Transverse colon (tissue), 4 donors: ENCODE measurements around the gene RND3. TPM values are rescaled to one million over a fixed set of nuclear protein-coding genes. Genes with fewer than 3 reads are reported as not detected.

Experiments
- DNase-seq: peaks from one replicate; pipeline ENCODE4 v3.0.0-alpha.2; 2019
- H3K27ac ChIP-seq, 4 donors: fragments of 200-600 bp; sonication (generic); 2 replicates each; pipeline ENCODE4 v1.5.1; 2016 to 2018; ENCODE audit warnings: inconsistent platforms in 4 of 4
- H3K27me3 ChIP-seq: fragments of 200-600 bp; sonication (generic); 2 replicates; pipeline ENCODE4 v1.5.1; 2017; ENCODE audit warnings: inconsistent platforms
- H3K36me3 ChIP-seq, 4 donors: fragments of 200-600 bp; sonication (generic); 2 replicates each; pipeline ENCODE4 v1.5.1; 2017 to 2019; ENCODE audit warnings: inconsistent platforms in 4 of 4
- H3K4me1 ChIP-seq, 4 donors: fragments of 200-600 bp; sonication (generic); 2 replicates each; pipeline ENCODE4 v1.5.1; 2017 to 2020; ENCODE audit warnings: inconsistent platforms in 4 of 4
- H3K4me3 ChIP-seq, 4 donors: fragments of 200-600 bp; sonication (generic); 1 replicate in 1 of 4; 2 replicates in 3 of 4; pipeline versions ENCODE4 v1.5.1 to v1.6.1; 2017 to 2019; ENCODE audit warnings: inconsistent platforms in 4 of 4
- H3K9me3 ChIP-seq, 2 donors: fragments of 200-600 bp; sonication (generic); 2 replicates each; pipeline ENCODE4 v1.5.1; 2017 to 2019; ENCODE audit warnings: inconsistent platforms in 2 of 2
- CTCF ChIP-seq, 5 experiments: fragments of 200-600 bp in 3 of 5; fragments of 450-650 bp in 2 of 5; sonication (generic) in 3 of 5; IDR thresholded peaks; 1 replicate in 2 of 5; 2 replicates in 3 of 5; pipeline ENCODE4 v1.5.1; 2016 to 2017; ENCODE audit warnings: antibody characterized with exemption in 5 of 5, inconsistent platforms in 3 of 5, mild to moderate bottlenecking in 2 of 5, moderate library complexity in 1 of 5
- EP300 ChIP-seq: sonication (generic); formaldehyde crosslinking; IDR thresholded peaks from one replicate; pipeline ENCODE4 v1.6.1; 2017; ENCODE audit warnings: antibody characterized with exemption, low read depth
- POLR2A ChIP-seq: fragments of 450-650 bp; IDR thresholded peaks from one replicate; pipeline ENCODE4 v1.6.1; 2016; ENCODE audit warnings: antibody characterized with exemption, mild to moderate bottlenecking, moderate library complexity
- POLR2AphosphoS5 ChIP-seq, 3 donors: sonication (generic); formaldehyde crosslinking; IDR thresholded peaks; one replicate each; pipeline ENCODE4 v1.6.1; 2016; ENCODE audit warnings: antibody characterized with exemption in 3 of 3
- WGBS, 2 donors: methylation state at CpG; one replicate each; pipeline ENCODE4 v1.1.5; 2018; ENCODE audit warnings: low coverage in 1 of 2; 5-methylcytosine and 5-hydroxymethylcytosine counted together
- in situ Hi-C, 4 donors: fragments of 200-750 bp; cut with MboI; loops; one replicate each; pipeline versions ENCODE4 v1.15.0 to v1.15.1; 2017; ENCODE audit warnings: low sequenced_read_pairs in 3 of 4, low pct_ligation_motif_present in 1 of 4, low pct_unique_long_range_greater_than_20kb in 1 of 4
- intact Hi-C: fragments of 100-400 bp; cut with DNase I; formaldehyde crosslinking; loops from one replicate; pipeline ENCODE4 v1.15.1; 2023; ENCODE audit warnings: low total_unique reads
- total RNA-seq, 4 donors: library from RNA; depleted of rRNA; stranded (reverse); fragments of >200 nt; gene quantifications; one replicate each; pipeline ENCODE4 v1.1.0, GENCODE V29; 2016

The RND3 gene
- total RNA-seq, 4 donors from 2014 or later = 16.5 to 54.6 (median 46.1) TPM

GRCh38 chr2:150480971-150481830 lies 6.3 kb downstream of the RND3 start:
- H3K4me3 ChIP-seq = no peak overlapping the region
- H3K36me3 ChIP-seq = peaks cover 0 to 3% (median 0%) of the 10 kb centered on the region in 4 donors
- no peak for TF ChIP-seq POLR2A
- DNase-seq = no peak
- peak overlapping the region; percentile 87 to 93 (median 88) for H3K27ac ChIP-seq
- in situ Hi-C loops (loop anchor here in 3 of 4 donors (10.0 to 25.0 kb wide), 4 partner anchors 294 to 894 kb away; partner anchors contain the start of gene MMADHC (in 1 of the 3)), intact Hi-C loops (no loop called here)
- WGBS, 2 donors = 86 to 92% methylated on average over 6 of the region's 6 CpGs
- peaks cover 36 to 89% (median 67%) of the 10 kb centered on the region in 4 donors for H3K4me1 ChIP-seq
- H3K9me3 ChIP-seq = no peaks in the 10 kb centered on the region
- H3K27me3 ChIP-seq = no peaks in the 10 kb centered on the region

- Histone ChIP-seq H3K36me3 (peaks cover 0 to 3% (median 0%) of the 10 kb centered on the region in 4 donors), H3K27me3 (no peaks in the 10 kb centered on the region), H3K4me1 (peaks cover 41 to 99% (median 75%) of the 10 kb centered on the region in 4 donors), H3K9me3 (no peaks in the 10 kb centered on the region), H3K4me3 (no peak overlapping the region), H3K27ac (peak overlapping the region; percentile 87 to 93 (median 88))
- no peak for DNase-seq
- in situ Hi-C loops (loop anchor here in 3 of 4 donors (10.0 to 25.0 kb wide), 4 partner anchors 293 to 893 kb away; partner anchors contain the start of gene MMADHC (in 1 of the 3)), intact Hi-C loops (no loop called here)
- WGBS, 2 donors = 58 to 88% methylated on average over 1 to 5 of the region's 5 CpGs
- no peak for TF ChIP-seq POLR2A
- TF ChIP-seq POLR2AphosphoS5 (IDR thresholded peaks at IDR 0.05) = peak in 1 of 3 donors; percentile 19
- TF ChIP-seq EP300 = no peak
- no peak for TF ChIP-seq CTCF (IDR thresholded peaks at IDR 0.05)
Observed at GRCh38 chr2:150480241-150480640, 7.2 kb downstream of the RND3 start.

GRCh38 chr2:150479075-150479915 lies 8.2 kb downstream of the RND3 start:
- Histone ChIP-seq H3K27ac (peak overlapping the region; percentile 87 to 93 (median 88)), H3K4me3 (peak overlapping the region in 1 of 4 donors; percentile 14), H3K36me3 (peaks cover 0 to 3% (median 0%) of the 10 kb centered on the region in 4 donors), H3K27me3 (no peaks in the 10 kb centered on the region), H3K4me1 (peaks cover 41 to 100% (median 76%) of the 10 kb centered on the region in 4 donors), H3K9me3 (no peaks in the 10 kb centered on the region)
- intact Hi-C loops (no loop called here), in situ Hi-C loops (loop anchor here in 3 of 4 donors (25.0 kb wide), 3 partner anchors 292 to 892 kb away; partner anchors contain the start of gene MMADHC (in 1 of the 3))
- DNase-seq = no peak
- TF ChIP-seq POLR2AphosphoS5 (IDR thresholded peaks at IDR 0.05) = no peak
- TF ChIP-seq CTCF (IDR thresholded peaks at IDR 0.05) = no peak
- TF ChIP-seq POLR2A = no peak
- TF ChIP-seq EP300 = no peak
- WGBS, 2 donors = 55 to 66% methylated on average over 3 of the region's 3 CpGs

GRCh38 chr2:150478200-150478974 lies 9.1 kb downstream of the RND3 start:
- Histone ChIP-seq H3K4me3 (peak overlapping the region in 1 of 4 donors; percentile 32), H3K27ac (peak overlapping the region; percentile 87 to 93 (median 88)), H3K27me3 (no peaks in the 10 kb centered on the region), H3K36me3 (peaks cover 0 to 3% (median 0%) of the 10 kb centered on the region in 4 donors), H3K9me3 (no peaks in the 10 kb centered on the region), H3K4me1 (peaks cover 44 to 100% (median 78%) of the 10 kb centered on the region in 4 donors)
- DNase-seq = no peak
- in situ Hi-C loops = loop anchor here in 3 of 4 donors (25.0 kb wide), 3 partner anchors 291 to 891 kb away; partner anchors contain the start of gene MMADHC (in 1 of the 3)
- 6 to 22% methylated on average over 4 to 6 of the region's 6 CpGs for WGBS, 2 donors
- intact Hi-C loops = no loop called here
- no peak for TF ChIP-seq POLR2AphosphoS5 (IDR thresholded peaks at IDR 0.05)
- no peak for TF ChIP-seq POLR2A
- TF ChIP-seq CTCF (IDR thresholded peaks at IDR 0.05) = no peak
- TF ChIP-seq EP300 = no peak
